Mononuclear cell (primary cell): ENCODE data around the gene SORCS2. TPM values are rescaled to one million over a fixed set of nuclear protein-coding genes. Genes with fewer than 3 reads are reported as not detected.

ENCODE experiments used
- H3K27me3 ChIP-seq: 2 replicates; pipeline ENCODE4 v1.6.0; 2011; ENCODE audit warnings: low read length, control low read depth; ENCODE audit not compliant: insufficient read depth
- H3K4me1 ChIP-seq: 2 replicates; pipeline ENCODE4 v1.5.1; 2011; ENCODE audit warnings: mild to moderate bottlenecking, low read length, control low read depth; ENCODE audit not compliant: insufficient read depth
- H3K4me3 ChIP-seq: 2 replicates; pipeline ENCODE4 v1.5.1; 2011; ENCODE audit warnings: mild to moderate bottlenecking, low read length, moderate library complexity
- H3K9me3 ChIP-seq: 2 replicates; pipeline ENCODE4 v1.5.1; 2011; ENCODE audit warnings: low read depth, mild to moderate bottlenecking, control low read depth, low read length
- total RNA-seq: library from RNA; depleted of rRNA; stranded (reverse); fragments of >200 nt; gene quantifications from one replicate; pipeline ENCODE4 v1.2.3, GENCODE V29; 2012

The SORCS2 gene
- total RNA-seq, 1 donor, result 0.10 TPM

GRCh38 chr4:7463566-7464258 lies 271.4 kb downstream of the SORCS2 start:
- no peaks in the 10 kb centered on the region for H3K27me3 ChIP-seq
- H3K4me3 ChIP-seq, result no peak overlapping the region
- no peaks in the 10 kb centered on the region for H3K4me1 ChIP-seq
- H3K9me3 ChIP-seq, result no peaks in the 10 kb centered on the region

- no peaks in the 10 kb centered on the region for H3K9me3 ChIP-seq
- no peaks in the 10 kb centered on the region for H3K4me1 ChIP-seq
- no peak overlapping the region for H3K4me3 ChIP-seq
- no peaks in the 10 kb centered on the region for H3K27me3 ChIP-seq
Observed at GRCh38 chr4:7464259-7464655, 271.9 kb downstream of the SORCS2 start.

GRCh38 chr4:7465017-7465416 lies 272.7 kb downstream of the SORCS2 start:
- Histone ChIP-seq H3K27me3 (no peaks in the 10 kb centered on the region), H3K9me3 (no peaks in the 10 kb centered on the region), H3K4me3 (no peak overlapping the region), H3K4me1 (no peaks in the 10 kb centered on the region)

DNA sequence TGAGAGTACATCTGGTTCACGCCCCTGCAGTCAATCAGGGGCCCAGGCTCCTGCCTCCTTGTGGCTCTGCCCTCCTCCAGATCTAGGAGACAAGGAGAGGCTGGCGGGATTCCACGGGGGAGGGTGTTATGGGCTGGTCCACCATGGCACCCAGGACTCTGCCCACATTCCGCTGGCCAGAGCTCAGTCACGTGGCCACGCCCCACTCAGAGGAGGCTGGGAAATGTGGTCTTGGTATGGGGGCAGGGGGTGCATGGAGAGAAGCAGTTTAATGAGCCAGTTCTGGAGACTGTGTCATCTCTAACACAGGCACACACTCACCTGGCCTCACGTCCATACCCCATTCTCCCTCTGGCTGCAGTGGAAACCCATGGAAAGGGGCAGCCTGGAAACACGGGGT lies 273.9 kb downstream of the SORCS2 start:
- Histone ChIP-seq H3K4me1 (no peaks in the 10 kb centered on the region), H3K27me3 (no peaks in the 10 kb centered on the region)

DNA sequence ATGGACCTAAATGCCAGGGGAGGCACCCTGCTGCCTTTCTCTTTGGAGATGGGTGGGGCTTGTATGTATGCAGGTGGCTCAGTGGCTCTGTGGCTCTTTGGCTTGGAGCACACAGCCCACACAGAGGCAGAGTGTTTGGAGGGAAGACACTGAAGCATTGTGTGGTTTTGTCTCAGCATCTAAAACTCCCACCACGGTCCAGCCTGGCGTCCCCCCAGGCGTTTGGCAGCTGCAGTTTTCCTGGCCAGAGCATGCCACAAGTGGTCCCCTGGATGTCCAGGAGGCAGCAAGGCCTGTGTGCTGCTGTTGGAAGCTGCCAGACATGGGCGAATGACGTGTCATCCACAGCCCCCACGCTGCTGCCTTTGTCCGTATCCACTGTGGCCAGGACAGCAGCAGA lies 274.6 kb downstream of the SORCS2 start:
- no peaks in the 10 kb centered on the region for H3K4me1 ChIP-seq
- H3K4me3 ChIP-seq, result no peak overlapping the region
- no peaks in the 10 kb centered on the region for H3K9me3 ChIP-seq
- H3K27me3 ChIP-seq, result no peaks in the 10 kb centered on the region

More for the DNA sequence above, 273.9 kb downstream of the SORCS2 start:
- Histone ChIP-seq H3K9me3 (no peaks in the 10 kb centered on the region), H3K4me3 (no peak overlapping the region)

GRCh38 chr4:7467471-7467870 lies 275.1 kb downstream of the SORCS2 start:
- Histone ChIP-seq H3K9me3 (no peaks in the 10 kb centered on the region), H3K4me1 (no peaks in the 10 kb centered on the region), H3K27me3 (no peaks in the 10 kb centered on the region), H3K4me3 (no peak overlapping the region)

GRCh38 chr4:7469023-7469422 lies 276.7 kb downstream of the SORCS2 start:
- H3K27me3 ChIP-seq, result no peaks in the 10 kb centered on the region
- no peaks in the 10 kb centered on the region for H3K9me3 ChIP-seq
- H3K4me1 ChIP-seq, result no peaks in the 10 kb centered on the region
- H3K4me3 ChIP-seq, result no peak overlapping the region

- Histone ChIP-seq H3K27me3 (no peaks in the 10 kb centered on the region), H3K9me3 (no peaks in the 10 kb centered on the region), H3K4me1 (no peaks in the 10 kb centered on the region), H3K4me3 (no peak overlapping the region)
Observed at GRCh38 chr4:7470111-7470510, 277.8 kb downstream of the SORCS2 start.

GRCh38 chr4:7470522-7471128 lies 278.3 kb downstream of the SORCS2 start:
- H3K4me3 ChIP-seq, result no peak overlapping the region
- no peaks in the 10 kb centered on the region for H3K9me3 ChIP-seq
- no peaks in the 10 kb centered on the region for H3K4me1 ChIP-seq
- no peaks in the 10 kb centered on the region for H3K27me3 ChIP-seq

DNA sequence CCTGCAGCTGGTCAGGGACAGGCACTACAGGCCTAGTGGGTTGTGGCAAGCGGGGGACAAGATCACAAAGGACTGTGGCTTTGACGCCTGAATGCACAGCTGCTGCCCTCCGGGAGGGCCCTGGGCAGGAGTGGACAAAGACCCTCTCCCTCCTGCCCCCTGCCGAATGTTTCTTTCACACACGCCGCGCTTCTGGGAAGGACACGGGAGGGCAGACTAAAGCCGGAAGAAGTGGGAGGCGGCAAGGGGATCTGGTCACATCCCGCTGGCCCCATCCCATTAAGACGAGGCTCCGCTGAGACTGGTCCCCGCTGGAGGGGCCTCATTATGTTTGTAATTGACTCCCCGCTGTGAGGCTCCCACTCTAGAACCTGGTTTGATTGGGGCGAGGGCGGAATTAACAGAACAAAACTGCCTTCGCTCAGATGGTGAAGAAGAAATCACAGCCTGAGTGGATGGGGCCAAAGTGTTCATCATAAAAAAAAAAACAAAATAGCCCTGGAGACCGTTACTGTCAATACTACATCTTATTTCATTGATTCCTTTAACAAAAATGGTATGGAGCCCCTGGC lies 280.2 kb downstream of the SORCS2 start:
- no peak overlapping the region for H3K4me3 ChIP-seq
- no peaks in the 10 kb centered on the region for H3K4me1 ChIP-seq
- no peaks in the 10 kb centered on the region for H3K27me3 ChIP-seq
- H3K9me3 ChIP-seq, result no peaks in the 10 kb centered on the region

GRCh38 chr4:7473081-7473480 lies 280.7 kb downstream of the SORCS2 start:
- Histone ChIP-seq H3K27me3 (no peaks in the 10 kb centered on the region), H3K4me1 (no peaks in the 10 kb centered on the region)

GRCh38 chr4:7474320-7474719 lies 282.0 kb downstream of the SORCS2 start:
- Histone ChIP-seq H3K4me3 (no peak overlapping the region), H3K27me3 (no peaks in the 10 kb centered on the region), H3K9me3 (no peaks in the 10 kb centered on the region), H3K4me1 (no peaks in the 10 kb centered on the region)

More at GRCh38 chr4:7473081-7473480, 280.7 kb downstream of the SORCS2 start:
- Histone ChIP-seq H3K9me3 (no peaks in the 10 kb centered on the region), H3K4me3 (no peak overlapping the region)

DNA sequence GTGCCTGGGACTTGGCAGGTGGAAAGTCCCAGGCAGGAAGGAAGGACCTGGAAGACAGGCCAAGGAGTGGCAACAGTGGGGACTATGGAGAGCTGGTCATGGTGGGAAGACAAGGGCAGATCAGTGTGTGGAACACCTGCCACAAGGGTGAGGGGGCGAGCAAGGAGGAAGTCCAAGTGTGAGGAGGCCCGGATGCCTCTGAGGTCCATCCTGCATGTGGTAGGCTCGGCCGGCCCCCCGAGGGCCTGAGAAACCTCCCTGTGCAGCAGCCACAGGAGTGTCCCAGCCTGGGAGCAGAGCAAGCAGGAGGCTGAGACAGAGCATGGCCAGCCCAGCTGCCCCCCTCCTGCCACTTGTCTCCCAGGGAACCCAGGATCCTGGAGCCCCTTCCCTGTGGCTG lies 282.9 kb downstream of the SORCS2 start:
- no peaks in the 10 kb centered on the region for H3K4me1 ChIP-seq
- no peak overlapping the region for H3K4me3 ChIP-seq
- H3K9me3 ChIP-seq, result no peaks in the 10 kb centered on the region
- H3K27me3 ChIP-seq, result no peaks in the 10 kb centered on the region

- no peaks in the 10 kb centered on the region for H3K27me3 ChIP-seq
- H3K4me3 ChIP-seq, result no peak overlapping the region
- no peaks in the 10 kb centered on the region for H3K4me1 ChIP-seq
- H3K9me3 ChIP-seq, result no peaks in the 10 kb centered on the region
Observed at GRCh38 chr4:7476820-7477219, 284.5 kb downstream of the SORCS2 start.

DNA sequence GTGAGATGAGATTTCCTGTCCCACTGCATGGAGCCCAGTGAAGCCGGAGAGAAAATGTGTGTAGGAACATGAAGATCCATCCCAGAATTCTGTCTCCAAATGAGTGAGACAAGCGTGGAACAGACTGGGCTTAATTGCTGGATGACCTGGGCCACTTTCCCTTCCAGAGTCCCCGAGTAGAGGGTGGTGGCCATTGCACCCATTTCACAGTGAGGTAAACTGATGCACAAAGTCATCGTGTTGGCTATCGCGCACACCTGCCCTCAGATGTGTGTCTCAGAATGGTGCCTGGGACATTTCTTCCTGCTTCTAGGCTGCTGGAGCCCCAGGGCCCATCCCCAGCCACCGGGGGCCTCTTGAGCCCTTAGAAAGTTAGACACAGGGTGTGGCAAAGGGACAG lies 285.4 kb downstream of the SORCS2 start:
- Histone ChIP-seq H3K4me3 (no peak overlapping the region), H3K27me3 (no peaks in the 10 kb centered on the region), H3K9me3 (no peaks in the 10 kb centered on the region), H3K4me1 (no peaks in the 10 kb centered on the region)

GRCh38 chr4:7478665-7479064 lies 286.3 kb downstream of the SORCS2 start:
- Histone ChIP-seq H3K27me3 (no peaks in the 10 kb centered on the region), H3K4me3 (no peak overlapping the region), H3K9me3 (no peaks in the 10 kb centered on the region), H3K4me1 (no peaks in the 10 kb centered on the region)
